HepG2 (cell line): ENCODE results near the gene PLBD2. TPM values are rescaled to one million over a fixed set of nuclear protein-coding genes. Genes with fewer than 3 reads are reported as not detected.
A peak's percentile ranks its signal among the peaks of the same experiment; 100 is the strongest.

Experiments used
- CREM ChIP-seq, 2 experiments: sonication (generic) in 1 of 2; formaldehyde crosslinking in 1 of 2; IDR thresholded peaks; 2 replicates each; pipeline versions ENCODE4 v1.4.0 to v1.6.1; 2016 to 2020; ENCODE audit warnings: antibody characterized with exemption in 1 of 2, mild to moderate bottlenecking in 1 of 2, missing genetic modification reagents in 1 of 2
- GPN1 ChIP-seq: sonication (generic); formaldehyde crosslinking; IDR thresholded peaks from 2 replicates; pipeline ENCODE4 v1.5.1; 2020; ENCODE audit warnings: missing genetic modification reagents, borderline replicate concordance
- MATR3 ChIP-seq: sonication (generic); formaldehyde crosslinking; IDR thresholded peaks from 2 replicates; pipeline ENCODE4 v1.4.0; 2020; ENCODE audit warnings: missing genetic modification reagents
- MEIS2 ChIP-seq: sonication (generic); formaldehyde crosslinking; IDR thresholded peaks from 2 replicates; pipeline ENCODE4 v1.9.0; 2021; ENCODE audit warnings: mild to moderate bottlenecking, missing genetic modification reagents
- NR2F2 ChIP-seq: IDR thresholded peaks from 2 replicates; pipeline ENCODE4 v1.6.1; 2012; ENCODE audit warnings: low read depth, inconsistent platforms, borderline replicate concordance
- PAWR ChIP-seq: sonication (generic); formaldehyde crosslinking; IDR thresholded peaks from 2 replicates; pipeline ENCODE4 v1.4.0; 2020; ENCODE audit warnings: missing genetic modification reagents, mild to moderate bottlenecking, borderline replicate concordance
- RARA ChIP-seq: IDR thresholded peaks from 2 replicates; pipeline ENCODE4 v1.6.1; 2016; ENCODE audit warnings: missing genetic modification reagents, missing compliant biosample characterization
- SMAD1 ChIP-seq: sonication (generic); formaldehyde crosslinking; IDR thresholded peaks from 2 replicates; pipeline ENCODE4 v1.4.0; 2020; ENCODE audit warnings: missing genetic modification reagents, low read depth, mild to moderate bottlenecking, borderline replicate concordance
- TBX3 ChIP-seq: fragments of 450-650 bp; IDR thresholded peaks from 2 replicates; pipeline ENCODE4 v1.6.1; 2017; ENCODE audit warnings: antibody characterized with exemption, mild to moderate bottlenecking, inconsistent platforms, borderline replicate concordance
- ZNF350 ChIP-seq: sonication (generic); formaldehyde crosslinking; IDR thresholded peaks from 2 replicates; pipeline ENCODE4 v1.4.0; 2020; ENCODE audit warnings: mild to moderate bottlenecking, low read depth, missing genetic modification reagents, borderline replicate concordance
- ZNF562 ChIP-seq: sonication (generic); formaldehyde crosslinking; IDR thresholded peaks from 2 replicates; pipeline ENCODE4 v1.8.0; 2022; ENCODE audit warnings: missing genetic modification reagents, borderline replicate concordance
- ZNF747 ChIP-seq: sonication (generic); formaldehyde crosslinking; IDR thresholded peaks from 2 replicates; pipeline ENCODE4 v1.8.1; 2023; ENCODE audit warnings: missing genetic modification reagents, mild to moderate bottlenecking, borderline replicate concordance
- polyA plus RNA-seq, 8 experiments: library from polyadenylated mRNA; depleted of rRNA in 3 of 8; stranded (reverse) in 7 of 8; unstranded in 1 of 8; fragments of >200 nt; fragmentation: Illumina TruSeq in 4 of 8; extraction: Trizol in 4 of 8; gene quantifications; 2 replicates each; pipeline versions ENCODE4 v1.2.1 to v1.2.3, GENCODE V29; 2011 to 2016; ENCODE audit warnings: low read depth in 4 of 8, missing spikeins in 1 of 8, mixed read lengths in 1 of 8; ENCODE audit not compliant: insufficient read depth in 1 of 8
- total RNA-seq, 5 experiments: library from RNA; depleted of rRNA; stranded (reverse); fragments of >200 nt; fragmentation: Illumina TruSeq; extraction: Trizol; gene quantifications; 2 replicates each; pipeline ENCODE4 v1.2.3, GENCODE V29; 2016; ENCODE audit warnings: low read depth in 1 of 5
- TF ChIP-seq, protein P1 (sequence below): sonication (generic); formaldehyde crosslinking; IDR thresholded peaks from 2 replicates; pipeline ENCODE4 v1.5.0; 2020; ENCODE audit warnings: mild to moderate bottlenecking, missing genetic modification reagents
- TF ChIP-seq, protein P2 (sequence below): sonication (generic); formaldehyde crosslinking; IDR thresholded peaks from 2 replicates; pipeline ENCODE4 v1.4.0; 2020; ENCODE audit warnings: missing genetic modification reagents
- TF ChIP-seq, protein P3 (sequence below): sonication (generic); formaldehyde crosslinking; IDR thresholded peaks from 2 replicates; pipeline ENCODE4 v1.5.0; 2020; ENCODE audit warnings: missing genetic modification reagents
- TF ChIP-seq, protein P4 (sequence below): IDR thresholded peaks from 2 replicates; pipeline ENCODE4 v1.6.1; 2016; ENCODE audit warnings: low read depth, control low read depth

Gene PLBD2
- total and polyA plus RNA-seq, 2 of the 13 experiments (the other 11 are each of a cell fraction or from before 2014, with no cell fraction given): 6.7 to 8.5 TPM

DNA sequence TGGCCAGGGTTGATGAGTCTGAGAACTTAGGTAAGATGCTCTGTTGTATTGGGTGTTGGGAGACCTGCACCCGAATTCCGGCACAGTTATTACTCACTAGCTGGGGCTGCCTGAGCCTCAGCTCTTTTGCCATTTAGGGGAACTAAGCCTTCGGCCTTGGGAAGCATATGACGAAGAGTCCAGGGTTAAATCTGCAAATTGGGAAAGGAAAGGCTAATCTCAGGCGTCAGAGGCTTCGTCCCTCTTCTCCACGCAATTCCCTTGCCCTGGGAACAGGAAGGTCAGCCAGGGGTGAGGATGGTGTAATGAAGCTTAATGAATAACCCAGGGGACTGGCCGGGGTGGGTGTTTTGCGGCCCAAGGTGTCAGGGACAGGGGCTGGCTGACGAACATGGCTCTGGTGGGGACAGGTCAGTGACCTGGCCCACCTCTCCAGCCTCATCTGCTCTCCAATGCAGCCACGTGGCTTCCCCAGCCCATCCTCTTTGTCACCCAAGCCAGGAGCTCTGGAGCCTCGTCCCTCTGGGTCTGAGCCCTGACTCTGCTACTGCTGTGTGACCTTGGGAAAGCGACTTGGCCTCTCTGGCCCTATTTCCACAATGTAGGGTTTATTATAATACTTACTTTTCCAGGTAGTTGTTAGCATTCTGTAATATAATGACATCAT lies 60.0 kb downstream of the PLBD2 start (continued):
- TF ChIP-seq, protein P1, sequence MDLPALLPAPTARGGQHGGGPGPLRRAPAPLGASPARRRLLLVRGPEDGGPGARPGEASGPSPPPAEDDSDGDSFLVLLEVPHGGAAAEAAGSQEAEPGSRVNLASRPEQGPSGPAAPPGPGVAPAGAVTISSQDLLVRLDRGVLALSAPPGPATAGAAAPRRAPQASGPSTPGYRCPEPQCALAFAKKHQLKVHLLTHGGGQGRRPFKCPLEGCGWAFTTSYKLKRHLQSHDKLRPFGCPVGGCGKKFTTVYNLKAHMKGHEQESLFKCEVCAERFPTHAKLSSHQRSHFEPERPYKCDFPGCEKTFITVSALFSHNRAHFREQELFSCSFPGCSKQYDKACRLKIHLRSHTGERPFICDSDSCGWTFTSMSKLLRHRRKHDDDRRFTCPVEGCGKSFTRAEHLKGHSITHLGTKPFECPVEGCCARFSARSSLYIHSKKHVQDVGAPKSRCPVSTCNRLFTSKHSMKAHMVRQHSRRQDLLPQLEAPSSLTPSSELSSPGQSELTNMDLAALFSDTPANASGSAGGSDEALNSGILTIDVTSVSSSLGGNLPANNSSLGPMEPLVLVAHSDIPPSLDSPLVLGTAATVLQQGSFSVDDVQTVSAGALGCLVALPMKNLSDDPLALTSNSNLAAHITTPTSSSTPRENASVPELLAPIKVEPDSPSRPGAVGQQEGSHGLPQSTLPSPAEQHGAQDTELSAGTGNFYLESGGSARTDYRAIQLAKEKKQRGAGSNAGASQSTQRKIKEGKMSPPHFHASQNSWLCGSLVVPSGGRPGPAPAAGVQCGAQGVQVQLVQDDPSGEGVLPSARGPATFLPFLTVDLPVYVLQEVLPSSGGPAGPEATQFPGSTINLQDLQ (CRISPR knock-in tag): no peak
- TF ChIP-seq ZNF562 (CRISPR knock-in tag): no peak
- TF ChIP-seq CREM (IDR thresholded peaks at IDR 0.05): no peak
- no peak for TF ChIP-seq CREM (CRISPR knock-in tag; IDR thresholded peaks at IDR 0.05)
- TF ChIP-seq MATR3 (CRISPR knock-in tag): no peak
- TF ChIP-seq GPN1 (CRISPR knock-in tag): no peak
- no peak for TF ChIP-seq PAWR
- no peak for TF ChIP-seq SMAD1
- peak; percentile 65; the same call in 1 of the 2 replicates for TF ChIP-seq NR2F2
- TF ChIP-seq MEIS2 (CRISPR knock-in tag): peak; percentile 32; the same call in 1 of the 2 replicates
- no peak for TF ChIP-seq ZNF747 (CRISPR knock-in tag)
- TF ChIP-seq, protein P2, sequence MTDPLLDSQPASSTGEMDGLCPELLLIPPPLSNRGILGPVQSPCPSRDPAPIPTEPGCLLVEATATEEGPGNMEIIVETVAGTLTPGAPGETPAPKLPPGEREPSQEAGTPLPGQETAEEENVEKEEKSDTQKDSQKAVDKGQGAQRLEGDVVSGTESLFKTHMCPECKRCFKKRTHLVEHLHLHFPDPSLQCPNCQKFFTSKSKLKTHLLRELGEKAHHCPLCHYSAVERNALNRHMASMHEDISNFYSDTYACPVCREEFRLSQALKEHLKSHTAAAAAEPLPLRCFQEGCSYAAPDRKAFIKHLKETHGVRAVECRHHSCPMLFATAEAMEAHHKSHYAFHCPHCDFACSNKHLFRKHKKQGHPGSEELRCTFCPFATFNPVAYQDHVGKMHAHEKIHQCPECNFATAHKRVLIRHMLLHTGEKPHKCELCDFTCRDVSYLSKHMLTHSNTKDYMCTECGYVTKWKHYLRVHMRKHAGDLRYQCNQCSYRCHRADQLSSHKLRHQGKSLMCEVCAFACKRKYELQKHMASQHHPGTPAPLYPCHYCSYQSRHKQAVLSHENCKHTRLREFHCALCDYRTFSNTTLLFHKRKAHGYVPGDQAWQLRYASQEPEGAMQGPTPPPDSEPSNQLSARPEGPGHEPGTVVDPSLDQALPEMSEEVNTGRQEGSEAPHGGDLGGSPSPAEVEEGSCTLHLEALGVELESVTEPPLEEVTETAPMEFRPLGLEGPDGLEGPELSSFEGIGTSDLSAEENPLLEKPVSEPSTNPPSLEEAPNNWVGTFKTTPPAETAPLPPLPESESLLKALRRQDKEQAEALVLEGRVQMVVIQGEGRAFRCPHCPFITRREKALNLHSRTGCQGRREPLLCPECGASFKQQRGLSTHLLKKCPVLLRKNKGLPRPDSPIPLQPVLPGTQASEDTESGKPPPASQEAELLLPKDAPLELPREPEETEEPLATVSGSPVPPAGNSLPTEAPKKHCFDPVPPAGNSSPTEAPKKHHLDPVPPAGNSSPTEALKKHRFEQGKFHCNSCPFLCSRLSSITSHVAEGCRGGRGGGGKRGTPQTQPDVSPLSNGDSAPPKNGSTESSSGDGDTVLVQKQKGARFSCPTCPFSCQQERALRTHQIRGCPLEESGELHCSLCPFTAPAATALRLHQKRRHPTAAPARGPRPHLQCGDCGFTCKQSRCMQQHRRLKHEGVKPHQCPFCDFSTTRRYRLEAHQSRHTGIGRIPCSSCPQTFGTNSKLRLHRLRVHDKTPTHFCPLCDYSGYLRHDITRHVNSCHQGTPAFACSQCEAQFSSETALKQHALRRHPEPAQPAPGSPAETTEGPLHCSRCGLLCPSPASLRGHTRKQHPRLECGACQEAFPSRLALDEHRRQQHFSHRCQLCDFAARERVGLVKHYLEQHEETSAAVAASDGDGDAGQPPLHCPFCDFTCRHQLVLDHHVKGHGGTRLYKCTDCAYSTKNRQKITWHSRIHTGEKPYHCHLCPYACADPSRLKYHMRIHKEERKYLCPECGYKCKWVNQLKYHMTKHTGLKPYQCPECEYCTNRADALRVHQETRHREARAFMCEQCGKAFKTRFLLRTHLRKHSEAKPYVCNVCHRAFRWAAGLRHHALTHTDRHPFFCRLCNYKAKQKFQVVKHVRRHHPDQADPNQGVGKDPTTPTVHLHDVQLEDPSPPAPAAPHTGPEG (CRISPR knock-in tag): no peak
- TF ChIP-seq, protein P3, sequence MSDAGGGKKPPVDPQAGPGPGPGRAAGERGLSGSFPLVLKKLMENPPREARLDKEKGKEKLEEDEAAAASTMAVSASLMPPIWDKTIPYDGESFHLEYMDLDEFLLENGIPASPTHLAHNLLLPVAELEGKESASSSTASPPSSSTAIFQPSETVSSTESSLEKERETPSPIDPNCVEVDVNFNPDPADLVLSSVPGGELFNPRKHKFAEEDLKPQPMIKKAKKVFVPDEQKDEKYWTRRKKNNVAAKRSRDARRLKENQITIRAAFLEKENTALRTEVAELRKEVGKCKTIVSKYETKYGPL (CRISPR knock-in tag): no peak
- TF ChIP-seq, protein P4, sequence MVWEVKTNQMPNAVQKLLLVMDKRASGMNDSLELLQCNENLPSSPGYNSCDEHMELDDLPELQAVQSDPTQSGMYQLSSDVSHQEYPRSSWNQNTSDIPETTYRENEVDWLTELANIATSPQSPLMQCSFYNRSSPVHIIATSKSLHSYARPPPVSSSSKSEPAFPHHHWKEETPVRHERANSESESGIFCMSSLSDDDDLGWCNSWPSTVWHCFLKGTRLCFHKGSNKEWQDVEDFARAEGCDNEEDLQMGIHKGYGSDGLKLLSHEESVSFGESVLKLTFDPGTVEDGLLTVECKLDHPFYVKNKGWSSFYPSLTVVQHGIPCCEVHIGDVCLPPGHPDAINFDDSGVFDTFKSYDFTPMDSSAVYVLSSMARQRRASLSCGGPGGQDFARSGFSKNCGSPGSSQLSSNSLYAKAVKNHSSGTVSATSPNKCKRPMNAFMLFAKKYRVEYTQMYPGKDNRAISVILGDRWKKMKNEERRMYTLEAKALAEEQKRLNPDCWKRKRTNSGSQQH: no peak
- peak; percentile 47; the same call in 1 of the 2 replicates for TF ChIP-seq TBX3
- peak; percentile 98 for TF ChIP-seq RARA
- peak; percentile 21; the same call in 1 of the 2 replicates for TF ChIP-seq ZNF350 (CRISPR knock-in tag)
